Type B pancreatic cell (in vitro differentiated cells): Measurements from ENCODE around the gene PES1. TPM values are rescaled to one million over a fixed set of nuclear protein-coding genes. Genes with fewer than 3 reads are reported as not detected.
"Not testable (repeated sequence)": the region's sequence is repeated elsewhere in the genome, so short reads cannot be mapped to it uniquely, and the experiment has no call there.

Experiments
- DNase-seq: peaks from one replicate; pipeline ENCODE4 v3.0.0; 2021; ENCODE audit warnings: mixed read lengths; ENCODE audit not compliant: unreplicated experiment; ENCODE audit errors: extremely low spot score
- H3K27ac Mint-ChIP-seq: 2 replicates; pipeline ENCODE4 v1.8.0; 2021; ENCODE audit warnings: mild to moderate bottlenecking, mixed read lengths
- H3K27me3 Mint-ChIP-seq: 2 replicates; pipeline ENCODE4 v1.8.0; 2021; ENCODE audit warnings: mixed read lengths
- H3K36me3 Mint-ChIP-seq: 2 replicates; pipeline ENCODE4 v1.8.0; 2021; ENCODE audit warnings: mixed read lengths
- H3K4me1 Mint-ChIP-seq: one replicate; pipeline ENCODE4 v1.8.0; 2021; ENCODE audit warnings: mixed read lengths; ENCODE audit not compliant: unreplicated experiment
- H3K4me3 Mint-ChIP-seq: 2 replicates; pipeline ENCODE4 v1.8.0; 2021; ENCODE audit warnings: mild to moderate bottlenecking, mixed read lengths
- H3K9me3 Mint-ChIP-seq: 2 replicates; pipeline ENCODE4 v1.8.0; 2021; ENCODE audit warnings: mixed read lengths
- CTCF ChIP-seq: fragments of 200-600 bp; sonication (generic); conservative IDR thresholded peaks from 2 replicates; pipeline ENCODE4 v1.5.0; 2021; ENCODE audit warnings: antibody characterized with exemption, mild to moderate bottlenecking
- total RNA-seq: library from RNA; stranded (reverse); gene quantifications from 2 replicates; pipeline ENCODE4 v1.2.1, GENCODE V29; 2021; ENCODE audit warnings: low replicate concordance

Gene PES1
- total RNA-seq, 1 donor from 2014 or later: 77.0 TPM

- Mint-ChIP-seq H3K4me1 (peaks cover 5% of the 10 kb centered on the region), H3K36me3 (no peaks in the 10 kb centered on the region), H3K4me3 (no peak overlapping the region), H3K27ac (no peak overlapping the region), H3K9me3 (no peaks in the 10 kb centered on the region), H3K27me3 (peaks cover 6% of the 10 kb centered on the region)
- no peak for DNase-seq
- TF ChIP-seq CTCF: no peak
Observed at GRCh38 chr22:30561402-30562189, 30.1 kb downstream of the PES1 start.

GRCh38 chr22:30560643-30561202 is 31.0 kb downstream of the PES1 start:
- not testable (repeated sequence) for H3K27me3 Mint-ChIP-seq, H3K27ac Mint-ChIP-seq, H3K4me3 Mint-ChIP-seq, DNase-seq, H3K36me3 Mint-ChIP-seq, H3K4me1 Mint-ChIP-seq, H3K9me3 Mint-ChIP-seq

GRCh38 chr22:30559889-30560288 is 31.8 kb downstream of the PES1 start:
- TF ChIP-seq CTCF: no peak

GRCh38 chr22:30557243-30557642 is 34.5 kb downstream of the PES1 start:
- H3K4me1 Mint-ChIP-seq: peaks cover 5% of the 10 kb centered on the region
- H3K27ac Mint-ChIP-seq: no peak overlapping the region
- no peaks in the 10 kb centered on the region for H3K9me3 Mint-ChIP-seq
- TF ChIP-seq CTCF: no peak
- no peak for DNase-seq
- no peaks in the 10 kb centered on the region for H3K27me3 Mint-ChIP-seq
- H3K36me3 Mint-ChIP-seq: no peaks in the 10 kb centered on the region
- H3K4me3 Mint-ChIP-seq: no peak overlapping the region

More at GRCh38 chr22:30559889-30560288, 31.8 kb downstream of the PES1 start:
- Mint-ChIP-seq H3K27ac (no peak overlapping the region), H3K9me3 (no peaks in the 10 kb centered on the region), H3K4me1 (peaks cover 5% of the 10 kb centered on the region), H3K4me3 (no peak overlapping the region), H3K36me3 (no peaks in the 10 kb centered on the region), H3K27me3 (no peaks in the 10 kb centered on the region)
- no peak for DNase-seq

- Mint-ChIP-seq H3K36me3 (no peaks in the 10 kb centered on the region), H3K9me3 (no peaks in the 10 kb centered on the region), H3K27me3 (no peaks in the 10 kb centered on the region), H3K4me1 (peaks cover 5% of the 10 kb centered on the region), H3K4me3 (no peak overlapping the region), H3K27ac (no peak overlapping the region)
- TF ChIP-seq CTCF: no peak
- no peak for DNase-seq
Observed at GRCh38 chr22:30556388-30556787, 35.3 kb downstream of the PES1 start.
